Neuronal stem cell (in vitro differentiated cells): ENCODE data around the gene TADA3.
A peak's percentile ranks its signal among the peaks of the same experiment; 100 is the strongest.

Experiments
- DNase-seq: peaks from one replicate; pipeline ENCODE4 v3.0.0-alpha.2; 2013; ENCODE audit warnings: low spot score
- H2AFZ ChIP-seq: one replicate; pipeline ENCODE4 v1.6.1; 2013; ENCODE audit warnings: mild to moderate bottlenecking, low read length, inconsistent platforms
- H2AK5ac ChIP-seq: 2 replicates; pipeline ENCODE4 v1.6.1; 2013; ENCODE audit warnings: low read depth, mild to moderate bottlenecking, inconsistent platforms, low read length, moderate library complexity, mixed read lengths
- H2BK120ac ChIP-seq: 2 replicates; pipeline ENCODE4 v1.6.1; 2013; ENCODE audit warnings: low read depth, mild to moderate bottlenecking, inconsistent platforms, low read length, moderate library complexity, mixed read lengths
- H2BK12ac ChIP-seq: one replicate; pipeline ENCODE4 v1.6.1; 2013; ENCODE audit warnings: low read length, inconsistent platforms
- H2BK15ac ChIP-seq: 2 replicates; pipeline ENCODE4 v1.6.1; 2013; ENCODE audit warnings: mild to moderate bottlenecking, low read length, inconsistent platforms, mixed read lengths
- H2BK5ac ChIP-seq: one replicate; pipeline ENCODE4 v1.6.1; 2013; ENCODE audit warnings: inconsistent platforms, mild to moderate bottlenecking, low read length, moderate library complexity
- H3K14ac ChIP-seq: one replicate; pipeline ENCODE4 v1.6.1; 2013; ENCODE audit warnings: low read length, inconsistent platforms
- H3K18ac ChIP-seq: 2 replicates; pipeline ENCODE4 v1.6.1; 2013; ENCODE audit warnings: low read length, inconsistent platforms
- H3K23ac ChIP-seq: 2 replicates; pipeline ENCODE4 v1.6.1; 2013; ENCODE audit warnings: low read depth, mild to moderate bottlenecking, mixed read lengths, low read length, inconsistent platforms; ENCODE audit not compliant: poor library complexity
- H3K27ac ChIP-seq: replicated peaks from 3 replicates; pipeline ENCODE4 v1.5.1; 2013; ENCODE audit warnings: low read length, inconsistent platforms
- H3K27me3 ChIP-seq, 3 experiments: 2 replicates each; pipeline ENCODE4 v1.6.1; 2013; ENCODE audit warnings: low read length in 3 of 3, mild to moderate bottlenecking in 2 of 3, inconsistent platforms in 1 of 3, low read depth in 1 of 3, mixed read lengths in 1 of 3, moderate library complexity in 1 of 3; ENCODE audit not compliant: control insufficient read depth in 3 of 3, insufficient read depth in 3 of 3
- H3K36me3 ChIP-seq, 2 donors: replicated peaks in 1 of 2; 2 replicates each; pipeline ENCODE4 v1.6.1; 2013; ENCODE audit warnings: low read length in 2 of 2; ENCODE audit not compliant: control insufficient read depth in 2 of 2, insufficient read depth in 2 of 2
- H3K4ac ChIP-seq: 2 replicates; pipeline ENCODE4 v1.6.1; 2013; ENCODE audit warnings: inconsistent platforms, mild to moderate bottlenecking, low read length, moderate library complexity
- H3K4me1 ChIP-seq, 2 donors: 1 replicate in 1 of 2; 2 replicates in 1 of 2; pipeline ENCODE4 v1.6.1; 2013; ENCODE audit warnings: low read length in 2 of 2, low read depth in 1 of 2; ENCODE audit not compliant: control insufficient read depth in 2 of 2, insufficient read depth in 1 of 2
- H3K4me2 ChIP-seq: one replicate; pipeline ENCODE4 v1.6.1; 2013; ENCODE audit warnings: mild to moderate bottlenecking, low read length, inconsistent platforms; ENCODE audit not compliant: insufficient read depth, poor library complexity, severe bottlenecking
- H3K4me3 ChIP-seq, 2 donors: 2 replicates each; pipeline ENCODE4 v1.5.1; 2013; ENCODE audit warnings: low read length in 2 of 2, mild to moderate bottlenecking in 2 of 2, inconsistent platforms in 1 of 2, moderate library complexity in 1 of 2
- H3K79me1 ChIP-seq: one replicate; pipeline ENCODE4 v1.6.1; 2013; ENCODE audit warnings: low read depth, mild to moderate bottlenecking, inconsistent platforms, low read length, moderate library complexity
- H3K9ac ChIP-seq: one replicate; pipeline ENCODE4 v1.6.1; 2013; ENCODE audit warnings: mild to moderate bottlenecking, low read depth, low read length, inconsistent platforms; ENCODE audit not compliant: poor library complexity
- H3K9me3 ChIP-seq, 2 donors: replicated peaks in 1 of 2; 2 replicates each; pipeline versions ENCODE3 to v1.6.1; 2013; ENCODE audit warnings: low read length in 2 of 2, mild to moderate bottlenecking in 2 of 2, inconsistent platforms in 1 of 2, low read depth in 1 of 2, mixed read lengths in 1 of 2, moderate library complexity in 1 of 2; ENCODE audit not compliant: control insufficient read depth in 2 of 2, insufficient read depth in 1 of 2
- H4K8ac ChIP-seq: one replicate; pipeline ENCODE4 v1.6.1; 2013; ENCODE audit warnings: low read depth, mild to moderate bottlenecking, inconsistent platforms, low read length, moderate library complexity
- H4K91ac ChIP-seq: one replicate; pipeline ENCODE4 v1.6.1; 2013; ENCODE audit warnings: low read length, low read depth, mild to moderate bottlenecking, inconsistent platforms; ENCODE audit not compliant: poor library complexity
- WGBS, 2 donors: extraction: QIAGEN DNeasy Blood & Tissue Kit; methylation state at CpG; one replicate each; pipeline ENCODE4 v1.1.7; 2013; ENCODE audit warnings: missing lambda C conversion rate in 2 of 2, mixed read lengths in 1 of 2; ENCODE audit not compliant: insufficient read length in 2 of 2, insufficient replicate concordance in 1 of 2; ENCODE audit errors: extremely low coverage in 2 of 2; 5-methylcytosine and 5-hydroxymethylcytosine counted together

The TADA3 gene

DNA sequence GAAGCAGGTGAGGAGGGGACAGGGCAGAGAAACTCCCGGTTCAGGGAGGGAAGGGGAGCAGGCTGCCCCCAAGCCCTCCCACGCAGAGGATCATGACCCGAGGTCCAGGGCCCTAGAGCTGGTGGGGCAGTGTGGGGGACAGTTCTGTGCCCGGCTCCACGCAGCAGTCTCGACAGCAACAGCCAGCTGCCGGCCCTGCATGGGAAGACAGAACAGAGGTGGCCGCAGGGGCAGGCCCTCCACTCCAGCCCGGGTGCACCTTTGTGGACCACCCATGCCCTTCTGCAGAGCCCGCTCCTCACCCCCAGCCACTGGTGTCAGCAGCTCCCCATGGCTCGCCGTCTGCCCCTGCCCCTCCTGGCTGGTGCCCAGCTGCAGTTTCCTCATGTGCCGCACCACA, 34.8 kb downstream of the TADA3 start:
- Histone ChIP-seq H3K4me2 (no peak overlapping the region), H4K91ac (no peak overlapping the region), H2AK5ac (no peak overlapping the region), H3K4me3 (no peak overlapping the region), H2BK5ac (no peak overlapping the region), H2BK120ac (no peak overlapping the region), H2AFZ (no peak overlapping the region), H2BK12ac (no peak overlapping the region), H3K79me1 (peaks cover 6% of the 10 kb centered on the region), H4K8ac (peak overlapping the region; percentile 43), H3K9ac (no peak overlapping the region), H3K14ac (no peak overlapping the region), H3K18ac (no peak overlapping the region), H2BK15ac (no peak overlapping the region), H3K27ac (no peak overlapping the region), H3K4ac (no peak overlapping the region), H3K4me1 (no peaks in the 10 kb centered on the region), H3K23ac (no peak overlapping the region), H3K9me3 (peaks cover 0 to 2% of the 10 kb centered on the region in 2 donors), H3K36me3 (peaks cover 39 to 89% of the 10 kb centered on the region in 2 donors), H3K27me3 (no peaks in the 10 kb centered on the region)
- WGBS, 2 donors, result no CpG with 5 or more reads among the region's 13 CpGs
- DNase-seq, result no peak

DNA sequence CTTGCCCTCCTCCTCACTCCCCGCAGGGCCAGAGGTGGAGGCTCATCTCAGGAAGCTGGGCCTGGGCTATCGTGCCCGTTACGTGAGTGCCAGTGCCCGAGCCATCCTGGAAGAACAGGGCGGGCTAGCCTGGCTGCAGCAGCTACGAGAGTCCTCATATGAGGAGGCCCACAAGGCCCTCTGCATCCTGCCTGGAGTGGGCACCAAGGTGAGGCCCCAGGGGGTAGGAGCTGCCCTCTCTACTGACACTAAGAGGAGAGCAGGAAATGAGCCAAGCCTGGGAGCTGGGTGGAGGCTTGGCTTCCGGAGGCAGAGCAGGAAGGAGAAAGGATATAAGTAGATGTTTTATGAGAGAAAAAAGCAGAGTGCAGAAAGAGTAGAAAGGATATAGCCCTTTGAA, 37.6 kb downstream of the TADA3 start:
- Histone ChIP-seq H4K8ac (peak overlapping the region; percentile 9), H3K27me3 (no peaks in the 10 kb centered on the region), H3K27ac (no peak overlapping the region), H3K4ac (no peak overlapping the region), H4K91ac (no peak overlapping the region), H3K36me3 (peaks cover 45 to 85% of the 10 kb centered on the region in 2 donors), H3K23ac (no peak overlapping the region), H2BK5ac (no peak overlapping the region), H2AFZ (no peak overlapping the region), H2BK12ac (no peak overlapping the region), H3K9me3 (no peaks in the 10 kb centered on the region), H3K18ac (no peak overlapping the region), H2BK120ac (no peak overlapping the region), H2AK5ac (no peak overlapping the region), H3K4me1 (peaks cover 4 to 6% of the 10 kb centered on the region in 2 donors), H3K9ac (no peak overlapping the region), H3K79me1 (peaks cover 13% of the 10 kb centered on the region), H3K14ac (no peak overlapping the region), H3K4me2 (no peak overlapping the region), H2BK15ac (no peak overlapping the region), H3K4me3 (no peak overlapping the region)
- DNase-seq, result no peak
- no CpG with 5 or more reads among the region's 8 CpGs for WGBS, 2 donors

DNA sequence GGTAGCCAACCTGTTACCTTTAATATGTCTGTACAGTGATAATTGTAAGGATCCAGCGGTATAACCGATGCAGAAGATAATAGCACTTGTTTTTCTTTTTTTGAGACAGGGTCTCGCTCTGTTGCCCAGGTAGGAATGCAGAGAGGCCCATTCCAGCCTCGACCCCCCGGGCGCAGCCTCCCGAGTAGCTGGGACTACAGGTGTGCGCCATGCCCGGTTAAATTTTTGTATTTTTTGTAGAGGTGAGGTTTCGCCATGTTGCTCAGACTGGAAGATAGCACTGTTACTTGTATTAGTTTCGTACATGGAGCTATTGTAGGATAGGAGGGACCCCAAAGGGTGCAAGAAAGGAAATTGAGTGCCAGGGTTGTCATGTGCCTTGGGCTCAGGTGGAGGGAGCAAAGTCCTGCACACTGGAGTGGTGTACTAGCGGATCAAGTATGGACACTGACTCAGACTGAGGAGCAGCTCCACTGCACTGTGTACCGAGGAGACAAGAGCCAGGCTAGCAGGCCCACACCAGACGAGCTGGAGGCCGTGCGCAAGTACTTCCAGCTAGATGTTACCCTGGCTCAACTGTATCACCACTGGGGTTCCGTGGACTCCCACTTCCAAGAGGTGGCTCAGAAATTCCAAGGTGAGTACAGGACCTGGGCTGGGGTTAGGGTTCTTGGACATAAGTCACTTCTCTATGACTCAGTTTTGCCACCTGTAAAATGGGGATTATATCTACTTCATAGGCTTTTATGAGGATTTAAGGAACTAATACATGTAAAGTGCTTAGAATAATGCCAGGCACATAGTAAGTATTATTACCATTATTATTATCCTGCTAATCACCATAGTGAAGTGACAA, 41.5 kb downstream of the TADA3 start:
- Histone ChIP-seq H3K36me3 (peaks cover 42 to 79% of the 10 kb centered on the region in 2 donors), H2AFZ (peak overlapping the region; percentile 93), H3K27ac (no peak overlapping the region), H3K9me3 (peaks cover 0 to 2% of the 10 kb centered on the region in 2 donors), H3K4me1 (peaks cover 4 to 8% of the 10 kb centered on the region in 2 donors), H3K4ac (no peak overlapping the region), H3K9ac (no peak overlapping the region), H3K14ac (no peak overlapping the region), H4K8ac (no peak overlapping the region), H3K4me2 (peak overlapping the region; percentile 90), H2BK5ac (no peak overlapping the region), H3K23ac (peak overlapping the region; percentile 6), H3K4me3 (peak overlapping the region; percentile 55 to 88), H3K18ac (no peak overlapping the region), H2BK120ac (no peak overlapping the region), H3K27me3 (no peaks in the 10 kb centered on the region), H2BK15ac (no peak overlapping the region), H3K79me1 (peaks cover 8% of the 10 kb centered on the region), H2AK5ac (no peak overlapping the region), H2BK12ac (no peak overlapping the region), H4K91ac (no peak overlapping the region)
- no CpG with 5 or more reads among the region's 17 CpGs for WGBS, 2 donors
- no peak for DNase-seq
